HepG2 (cell line): Measurements from ENCODE around the gene MAPK11. TPM values are rescaled to one million over a fixed set of nuclear protein-coding genes. Genes with fewer than 3 reads are reported as not detected.

Experiments used
- ATF5 ChIP-seq: sonication (generic); formaldehyde crosslinking; IDR thresholded peaks from 2 replicates; pipeline ENCODE4 v1.4.0; 2020; ENCODE audit warnings: mild to moderate bottlenecking, low read depth, missing genetic modification reagents
- DMAP1 ChIP-seq: IDR thresholded peaks from 2 replicates; pipeline ENCODE4 v1.6.1; 2016
- EED ChIP-seq: sonication (generic); formaldehyde crosslinking; IDR thresholded peaks from 2 replicates; pipeline ENCODE4 v1.5.0; 2020; ENCODE audit warnings: mild to moderate bottlenecking, missing genetic modification reagents
- GMEB1 ChIP-seq: sonication (generic); formaldehyde crosslinking; IDR thresholded peaks from 2 replicates; pipeline ENCODE4 v1.5.1; 2020; ENCODE audit warnings: missing genetic modification reagents, mild to moderate bottlenecking, borderline replicate concordance
- GPN1 ChIP-seq: sonication (generic); formaldehyde crosslinking; IDR thresholded peaks from 2 replicates; pipeline ENCODE4 v1.5.1; 2020; ENCODE audit warnings: missing genetic modification reagents, borderline replicate concordance
- NFATC3 ChIP-seq: sonication (generic); formaldehyde crosslinking; IDR thresholded peaks from 2 replicates; pipeline ENCODE4 v1.5.1; 2020; ENCODE audit warnings: mild to moderate bottlenecking, missing genetic modification reagents
- NFKBIZ ChIP-seq: IDR thresholded peaks from 2 replicates; pipeline ENCODE4 v1.6.1; 2018; ENCODE audit warnings: missing genetic modification reagents, missing compliant biosample characterization
- RFX3 ChIP-seq: IDR thresholded peaks from 2 replicates; pipeline ENCODE4 v1.6.1; 2016; ENCODE audit warnings: missing biosample characterization, missing genetic modification reagents
- RFXAP ChIP-seq: sonication (generic); formaldehyde crosslinking; IDR thresholded peaks from 2 replicates; pipeline ENCODE4 v1.4.0; 2020; ENCODE audit warnings: missing genetic modification reagents, borderline replicate concordance
- SAP130 ChIP-seq: IDR thresholded peaks from 2 replicates; pipeline ENCODE4 v1.6.1; 2016; ENCODE audit warnings: low read depth
- TSC22D2 ChIP-seq: sonication (generic); formaldehyde crosslinking; IDR thresholded peaks from 2 replicates; pipeline ENCODE4 v1.5.1; 2020; ENCODE audit warnings: missing genetic modification reagents, mild to moderate bottlenecking, borderline replicate concordance
- ZC3H13 ChIP-seq: sonication (generic); formaldehyde crosslinking; IDR thresholded peaks from 2 replicates; pipeline ENCODE4 v1.8.1; 2023; ENCODE audit warnings: mild to moderate bottlenecking, missing genetic modification reagents, moderate library complexity
- ZNF235 ChIP-seq: sonication (generic); formaldehyde crosslinking; IDR thresholded peaks from 2 replicates; pipeline ENCODE4 v1.8.1; 2023; ENCODE audit warnings: mild to moderate bottlenecking, missing genetic modification reagents, borderline replicate concordance
- ZNF33B ChIP-seq: sonication (generic); formaldehyde crosslinking; IDR thresholded peaks from 2 replicates; pipeline ENCODE4 v1.5.1; 2020; ENCODE audit warnings: mild to moderate bottlenecking, missing genetic modification reagents
- ZNF468 ChIP-seq: sonication (generic); formaldehyde crosslinking; IDR thresholded peaks from 2 replicates; pipeline ENCODE4 v1.8.0; 2022; ENCODE audit warnings: mild to moderate bottlenecking, moderate library complexity, missing genetic modification reagents
- ZNF503 ChIP-seq: sonication (generic); formaldehyde crosslinking; IDR thresholded peaks from 2 replicates; pipeline ENCODE4 v1.4.0; 2020; ENCODE audit warnings: missing genetic modification reagents
- ZNF678 ChIP-seq: sonication (generic); formaldehyde crosslinking; IDR thresholded peaks from 2 replicates; pipeline ENCODE4 v1.4.0; 2020; ENCODE audit warnings: mild to moderate bottlenecking, missing genetic modification reagents
- ZNF83 ChIP-seq: sonication (generic); formaldehyde crosslinking; IDR thresholded peaks from 2 replicates; pipeline ENCODE4 v1.4.0; 2020; ENCODE audit warnings: missing genetic modification reagents, mild to moderate bottlenecking, borderline replicate concordance
- polyA plus RNA-seq, 8 experiments: library from polyadenylated mRNA; depleted of rRNA in 3 of 8; stranded (reverse) in 7 of 8; unstranded in 1 of 8; fragments of >200 nt; fragmentation: Illumina TruSeq in 4 of 8; extraction: Trizol in 4 of 8; gene quantifications; 2 replicates each; pipeline versions ENCODE4 v1.2.1 to v1.2.3, GENCODE V29; 2011 to 2016; ENCODE audit warnings: low read depth in 4 of 8, missing spikeins in 1 of 8, mixed read lengths in 1 of 8; ENCODE audit not compliant: insufficient read depth in 1 of 8
- total RNA-seq, 5 experiments: library from RNA; depleted of rRNA; stranded (reverse); fragments of >200 nt; fragmentation: Illumina TruSeq; extraction: Trizol; gene quantifications; 2 replicates each; pipeline ENCODE4 v1.2.3, GENCODE V29; 2016; ENCODE audit warnings: low read depth in 1 of 5
- TF ChIP-seq, protein P1 (sequence below): sonication (generic); formaldehyde crosslinking; IDR thresholded peaks from 2 replicates; pipeline ENCODE4 v1.5.0; 2020; ENCODE audit warnings: mild to moderate bottlenecking, missing genetic modification reagents
- TF ChIP-seq, protein P2 (sequence below): sonication (generic); formaldehyde crosslinking; IDR thresholded peaks from 2 replicates; pipeline ENCODE4 v1.4.0; 2020; ENCODE audit warnings: mild to moderate bottlenecking, missing genetic modification reagents
- TF ChIP-seq, protein P3 (sequence below): sonication (generic); formaldehyde crosslinking; IDR thresholded peaks from 2 replicates; pipeline ENCODE4 v1.4.0; 2020; ENCODE audit warnings: mild to moderate bottlenecking, missing genetic modification reagents, borderline replicate concordance

Gene MAPK11
- total and polyA plus RNA-seq, 2 of the 13 experiments (the other 11 are each of a cell fraction or from before 2014, with no cell fraction given), result 0.15 to 0.17 TPM

DNA sequence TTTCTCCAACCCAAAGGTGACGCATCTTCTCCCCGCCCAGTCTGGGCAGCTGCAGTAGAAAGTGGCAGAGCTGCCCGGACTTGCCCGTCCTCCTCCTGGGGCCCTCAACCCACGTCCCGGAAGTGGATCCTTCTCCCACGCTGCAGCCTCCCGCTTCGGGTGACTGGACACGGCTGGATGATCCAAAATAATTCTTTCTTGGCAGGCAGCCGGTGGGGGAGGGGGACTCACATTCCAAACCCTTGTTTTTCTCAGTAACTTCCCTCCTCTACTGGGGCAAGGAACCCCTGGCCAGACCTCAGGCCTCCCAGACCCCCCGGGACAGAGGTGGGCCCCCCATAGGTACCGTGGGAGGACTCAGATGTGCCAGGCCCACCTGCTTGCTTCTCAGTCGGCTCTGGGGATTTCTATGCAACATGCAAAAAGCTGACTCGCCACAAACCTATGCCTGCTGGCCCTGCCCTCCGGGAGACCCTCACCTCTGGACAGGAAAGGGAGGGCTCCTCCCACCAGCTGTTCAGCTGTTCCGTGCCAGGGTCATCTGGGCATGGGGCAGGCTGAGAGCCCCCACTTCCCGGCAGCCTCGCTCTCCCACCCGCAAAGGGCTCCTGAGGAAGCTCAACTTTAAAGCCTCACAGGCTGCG, 35.9 kb upstream of the MAPK11 start (continued):
- TF ChIP-seq ZNF33B, result no peak
- peak; percentile 72 for TF ChIP-seq SAP130 (CRISPR knock-in tag)
- no peak for TF ChIP-seq ATF5
- TF ChIP-seq GPN1, result no peak
- TF ChIP-seq ZC3H13, result no peak
- TF ChIP-seq, protein P1, sequence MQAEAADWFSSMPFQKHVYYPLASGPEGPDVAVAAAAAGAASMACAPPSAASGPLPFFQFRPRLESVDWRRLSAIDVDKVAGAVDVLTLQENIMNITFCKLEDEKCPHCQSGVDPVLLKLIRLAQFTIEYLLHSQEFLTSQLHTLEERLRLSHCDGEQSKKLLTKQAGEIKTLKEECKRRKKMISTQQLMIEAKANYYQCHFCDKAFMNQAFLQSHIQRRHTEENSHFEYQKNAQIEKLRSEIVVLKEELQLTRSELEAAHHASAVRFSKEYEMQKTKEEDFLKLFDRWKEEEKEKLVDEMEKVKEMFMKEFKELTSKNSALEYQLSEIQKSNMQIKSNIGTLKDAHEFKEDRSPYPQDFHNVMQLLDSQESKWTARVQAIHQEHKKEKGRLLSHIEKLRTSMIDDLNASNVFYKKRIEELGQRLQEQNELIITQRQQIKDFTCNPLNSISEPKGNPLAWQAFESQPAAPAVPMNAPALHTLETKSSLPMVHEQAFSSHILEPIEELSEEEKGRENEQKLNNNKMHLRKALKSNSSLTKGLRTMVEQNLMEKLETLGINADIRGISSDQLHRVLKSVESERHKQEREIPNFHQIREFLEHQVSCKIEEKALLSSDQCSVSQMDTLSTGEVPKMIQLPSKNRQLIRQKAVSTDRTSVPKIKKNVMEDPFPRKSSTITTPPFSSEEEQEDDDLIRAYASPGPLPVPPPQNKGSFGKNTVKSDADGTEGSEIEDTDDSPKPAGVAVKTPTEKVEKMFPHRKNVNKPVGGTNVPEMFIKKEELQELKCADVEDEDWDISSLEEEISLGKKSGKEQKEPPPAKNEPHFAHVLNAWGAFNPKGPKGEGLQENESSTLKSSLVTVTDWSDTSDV (CRISPR knock-in tag), result no peak
- TF ChIP-seq NFKBIZ, result no peak
- TF ChIP-seq RFX3, result no peak
- no peak for TF ChIP-seq ZNF235
- no peak for TF ChIP-seq ZNF678
- TF ChIP-seq TSC22D2, result no peak
- TF ChIP-seq GMEB1 (CRISPR knock-in tag), result no peak
- TF ChIP-seq, protein P2, sequence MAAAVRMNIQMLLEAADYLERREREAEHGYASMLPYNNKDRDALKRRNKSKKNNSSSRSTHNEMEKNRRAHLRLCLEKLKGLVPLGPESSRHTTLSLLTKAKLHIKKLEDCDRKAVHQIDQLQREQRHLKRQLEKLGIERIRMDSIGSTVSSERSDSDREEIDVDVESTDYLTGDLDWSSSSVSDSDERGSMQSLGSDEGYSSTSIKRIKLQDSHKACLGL, result no peak
- TF ChIP-seq ZNF503 (CRISPR knock-in tag), result no peak
- TF ChIP-seq ZNF468 (CRISPR knock-in tag), result no peak
- TF ChIP-seq ZNF83, result no peak
- TF ChIP-seq NFATC3 (CRISPR knock-in tag), result no peak
- TF ChIP-seq DMAP1, result peak; percentile 23; the same call in 1 of the 2 replicates
- no peak for TF ChIP-seq EED
- TF ChIP-seq RFXAP (CRISPR knock-in tag), result no peak
- TF ChIP-seq, protein P3, sequence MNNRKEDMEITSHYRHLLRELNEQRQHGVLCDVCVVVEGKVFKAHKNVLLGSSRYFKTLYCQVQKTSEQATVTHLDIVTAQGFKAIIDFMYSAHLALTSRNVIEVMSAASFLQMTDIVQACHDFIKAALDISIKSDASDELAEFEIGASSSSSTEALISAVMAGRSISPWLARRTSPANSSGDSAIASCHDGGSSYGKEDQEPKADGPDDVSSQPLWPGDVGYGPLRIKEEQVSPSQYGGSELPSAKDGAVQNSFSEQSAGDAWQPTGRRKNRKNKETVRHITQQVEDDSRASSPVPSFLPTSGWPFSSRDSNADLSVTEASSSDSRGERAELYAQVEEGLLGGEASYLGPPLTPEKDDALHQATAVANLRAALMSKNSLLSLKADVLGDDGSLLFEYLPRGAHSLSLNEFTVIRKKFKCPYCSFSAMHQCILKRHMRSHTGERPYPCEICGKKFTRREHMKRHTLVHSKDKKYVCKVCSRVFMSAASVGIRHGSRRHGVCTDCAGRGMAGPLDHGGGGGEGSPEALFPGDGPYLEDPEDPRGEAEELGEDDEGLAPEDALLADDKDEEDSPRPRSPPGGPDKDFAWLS, result no peak
